A549 (cell line): Measurements from ENCODE around the gene PALM3.

Source experiments
- EP300 ChIP-seq, 2 experiments: fragments of >200 bp; sonication (Bioruptor Twin); formaldehyde crosslinking; IDR thresholded peaks; 2 replicates in 1 of 2; 3 replicates in 1 of 2; pipeline ENCODE4 v1.6.1; 2016 to 2017
- ESRRA ChIP-seq: fragments of 150-350 bp; IDR thresholded peaks from 2 replicates; pipeline ENCODE4 v1.6.1; 2014; ENCODE audit warnings: mild to moderate bottlenecking, low read length, borderline replicate concordance
- MAX ChIP-seq: IDR thresholded peaks from 2 replicates; pipeline ENCODE4 v1.6.1; 2012
- RFX5 ChIP-seq: fragments of 450-650 bp; IDR thresholded peaks from 2 replicates; pipeline ENCODE4 v1.7.1; 2014; ENCODE audit warnings: antibody characterized with exemption, mild to moderate bottlenecking, moderate library complexity
- ZC3H11A ChIP-seq: fragments of 450-650 bp; IDR thresholded peaks from 2 replicates; pipeline ENCODE4 v1.6.1; 2014; ENCODE audit warnings: antibody characterized with exemption, mild to moderate bottlenecking
- TF ChIP-seq, protein P1 (sequence below): fragments of >200 bp; sonication (Bioruptor Twin); formaldehyde crosslinking; IDR thresholded peaks from 3 replicates; pipeline ENCODE4 v1.5.1; 2016

DNA sequence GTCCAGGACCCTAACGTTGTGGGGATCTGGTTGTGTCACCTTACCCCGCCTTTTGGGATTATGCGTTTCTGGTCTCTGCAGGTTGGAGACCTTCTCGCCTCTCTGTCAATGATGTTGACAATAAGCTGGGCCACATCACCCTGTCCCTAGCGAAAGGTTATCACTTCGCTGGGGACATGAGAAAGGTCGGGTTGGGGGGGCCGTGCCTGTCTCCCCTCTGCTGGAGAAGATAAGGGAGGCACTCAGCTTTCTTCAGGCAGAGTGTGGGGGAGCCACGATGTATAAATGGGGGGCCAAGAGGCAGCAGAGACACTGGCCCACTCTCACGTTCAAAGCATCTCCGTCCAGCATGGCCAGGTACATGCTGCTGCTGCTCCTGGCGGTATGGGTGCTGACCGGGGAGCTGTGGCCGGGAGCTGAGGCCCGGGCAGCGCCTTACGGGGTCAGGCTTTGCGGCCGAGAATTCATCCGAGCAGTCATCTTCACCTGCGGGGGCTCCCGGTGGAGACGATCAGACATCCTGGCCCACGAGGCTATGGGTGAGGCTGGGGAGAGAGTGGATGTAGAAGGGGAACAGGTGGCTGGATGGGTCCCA lies 33.9 kb downstream of the PALM3 start, which contains the start of gene RLN3:
- TF ChIP-seq, protein P1, sequence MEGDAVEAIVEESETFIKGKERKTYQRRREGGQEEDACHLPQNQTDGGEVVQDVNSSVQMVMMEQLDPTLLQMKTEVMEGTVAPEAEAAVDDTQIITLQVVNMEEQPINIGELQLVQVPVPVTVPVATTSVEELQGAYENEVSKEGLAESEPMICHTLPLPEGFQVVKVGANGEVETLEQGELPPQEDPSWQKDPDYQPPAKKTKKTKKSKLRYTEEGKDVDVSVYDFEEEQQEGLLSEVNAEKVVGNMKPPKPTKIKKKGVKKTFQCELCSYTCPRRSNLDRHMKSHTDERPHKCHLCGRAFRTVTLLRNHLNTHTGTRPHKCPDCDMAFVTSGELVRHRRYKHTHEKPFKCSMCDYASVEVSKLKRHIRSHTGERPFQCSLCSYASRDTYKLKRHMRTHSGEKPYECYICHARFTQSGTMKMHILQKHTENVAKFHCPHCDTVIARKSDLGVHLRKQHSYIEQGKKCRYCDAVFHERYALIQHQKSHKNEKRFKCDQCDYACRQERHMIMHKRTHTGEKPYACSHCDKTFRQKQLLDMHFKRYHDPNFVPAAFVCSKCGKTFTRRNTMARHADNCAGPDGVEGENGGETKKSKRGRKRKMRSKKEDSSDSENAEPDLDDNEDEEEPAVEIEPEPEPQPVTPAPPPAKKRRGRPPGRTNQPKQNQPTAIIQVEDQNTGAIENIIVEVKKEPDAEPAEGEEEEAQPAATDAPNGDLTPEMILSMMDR = no peak
- TF ChIP-seq EP300 (IDR thresholded peaks at IDR 0.05) = no peak
- TF ChIP-seq ZC3H11A = no peak
- no peak for TF ChIP-seq ESRRA
- no peak for TF ChIP-seq MAX
- TF ChIP-seq RFX5 = no peak
